Fibroblast of lung (primary cell): ENCODE results near the gene PPIP5K2. TPM values are rescaled to one million over a fixed set of nuclear protein-coding genes. Genes with fewer than 3 reads are reported as not detected.

ENCODE experiments used
- DNase-seq, 2 donors: peaks; one replicate each; pipeline versions ENCODE4 v3.0.0 to v3.0.0-alpha.2; 2010; ENCODE audit warnings: low read depth in 2 of 2
- H2AFZ ChIP-seq: 2 replicates; pipeline ENCODE4 v1.5.1; 2012; ENCODE audit warnings: low read length, control low read depth, inconsistent platforms
- H3K27ac ChIP-seq: 2 replicates; pipeline ENCODE4 v1.5.1; 2011; ENCODE audit warnings: low read length, control low read depth; ENCODE audit not compliant: insufficient read depth
- H3K27me3 ChIP-seq: 2 replicates; pipeline ENCODE4 v1.5.1; 2011; ENCODE audit warnings: mild to moderate bottlenecking, low read length; ENCODE audit not compliant: control insufficient read depth, insufficient read depth
- H3K36me3 ChIP-seq: 2 replicates; pipeline ENCODE4 v1.5.1; 2011; ENCODE audit warnings: low read length; ENCODE audit not compliant: control insufficient read depth, insufficient read depth
- H3K4me1 ChIP-seq: 2 replicates; pipeline ENCODE4 v1.5.1; 2011; ENCODE audit warnings: low read length; ENCODE audit not compliant: control insufficient read depth, insufficient read depth; ENCODE audit errors: extremely low read depth
- H3K4me2 ChIP-seq: 2 replicates; pipeline ENCODE4 v1.5.1; 2011; ENCODE audit warnings: low read length, control low read depth; ENCODE audit not compliant: insufficient read depth; ENCODE audit errors: extremely low read depth
- H3K4me3 ChIP-seq, 4 experiments: fragments of 200-600 bp in 1 of 4; sonication (generic) in 1 of 4; replicated peaks in 1 of 4; 2 replicates each; pipeline ENCODE4 v1.5.1; 2011 to 2016; ENCODE audit warnings: low read length in 4 of 4, low read depth in 3 of 4, mild to moderate bottlenecking in 3 of 4, control low read depth in 2 of 4, inconsistent platforms in 1 of 4, mixed read lengths in 1 of 4; ENCODE audit not compliant: insufficient read depth in 1 of 4; ENCODE audit errors: control extremely low read depth in 1 of 4
- H3K79me2 ChIP-seq: 2 replicates; pipeline ENCODE4 v1.5.1; 2012; ENCODE audit warnings: mild to moderate bottlenecking, low read length, inconsistent platforms; ENCODE audit not compliant: control insufficient read depth, insufficient read depth
- H3K9ac ChIP-seq: 2 replicates; pipeline ENCODE4 v1.5.1; 2011; ENCODE audit warnings: mild to moderate bottlenecking, low read length, control low read depth; ENCODE audit not compliant: insufficient read depth
- H3K9me3 ChIP-seq: 2 replicates; pipeline ENCODE4 v1.5.1; 2012; ENCODE audit warnings: low read depth, low read length; ENCODE audit not compliant: control insufficient read depth, insufficient read depth
- H4K20me1 ChIP-seq: 2 replicates; pipeline ENCODE4 v1.5.1; 2011; ENCODE audit warnings: low read length; ENCODE audit not compliant: control insufficient read depth, insufficient read depth; ENCODE audit errors: extremely low read depth
- CTCF ChIP-seq, 2 donors: IDR thresholded peaks in 1 of 2; conservative IDR thresholded peaks in 1 of 2; 1 replicate in 1 of 2; 2 replicates in 1 of 2; pipeline ENCODE4 v1.5.1; 2011 to 2012; ENCODE audit warnings: low read length in 2 of 2, control low read depth in 1 of 2, inconsistent platforms in 1 of 2, low read depth in 1 of 2, mild to moderate bottlenecking in 1 of 2
- EZH2 ChIP-seq: IDR thresholded peaks from 2 replicates; pipeline ENCODE4 v1.5.1; 2012; ENCODE audit warnings: low read length, control low read depth, mild to moderate bottlenecking; ENCODE audit errors: missing control alignments
- polyA plus RNA-seq, 2 donors: library from polyadenylated mRNA; depleted of rRNA in 1 of 2; stranded (reverse) in 1 of 2; unstranded in 1 of 2; fragments of >200 nt; gene quantifications; 2 replicates each; pipeline ENCODE4 v1.2.1, GENCODE V29; 2011 to 2012; ENCODE audit warnings: missing spikeins in 1 of 2
- total RNA-seq: library from RNA; depleted of rRNA; stranded (reverse); fragments of >200 nt; gene quantifications from 2 replicates; pipeline ENCODE4 v1.2.1, GENCODE V29; 2014

Gene PPIP5K2
- total and polyA plus RNA-seq, 2 donors (not counting 1 experiment from before 2014, with no cell fraction given) = 42.1 to 49.3 TPM

GRCh38 chr5:103247118-103247517 is 127.0 kb downstream of the PPIP5K2 start:
- Histone ChIP-seq H3K4me1 (no peaks in the 10 kb centered on the region), H3K79me2 (no peaks in the 10 kb centered on the region), H2AFZ (no peak overlapping the region), H3K36me3 (no peaks in the 10 kb centered on the region), H3K9me3 (no peaks in the 10 kb centered on the region), H3K9ac (no peak overlapping the region), H3K4me2 (no peak overlapping the region), H3K27me3 (peaks cover 2% of the 10 kb centered on the region), H3K4me3 (no peak overlapping the region), H4K20me1 (no peaks in the 10 kb centered on the region), H3K27ac (no peak overlapping the region)
- DNase-seq = no peak
- TF ChIP-seq EZH2 (no peak), CTCF (conservative IDR thresholded peaks at IDR 0.05 in 1 of 2, IDR thresholded peaks at IDR 0.05 in 1 of 2; ENCODE audit: low read depth in 1 of 2, low read length in 2 of 2) (no peak)

GRCh38 chr5:103249068-103249467 is 129.0 kb downstream of the PPIP5K2 start:
- Histone ChIP-seq H3K4me2 (no peak overlapping the region), H3K36me3 (no peaks in the 10 kb centered on the region), H3K4me1 (no peaks in the 10 kb centered on the region), H3K27me3 (peaks cover 2% of the 10 kb centered on the region), H3K79me2 (no peaks in the 10 kb centered on the region), H3K4me3 (no peak overlapping the region), H3K9ac (no peak overlapping the region), H2AFZ (no peak overlapping the region), H3K9me3 (no peaks in the 10 kb centered on the region), H3K27ac (no peak overlapping the region), H4K20me1 (no peaks in the 10 kb centered on the region)
- no peak for DNase-seq
- TF ChIP-seq EZH2 = no peak
- TF ChIP-seq CTCF (conservative IDR thresholded peaks at IDR 0.05 in 1 of 2, IDR thresholded peaks at IDR 0.05 in 1 of 2; ENCODE audit: low read depth in 1 of 2, low read length in 2 of 2) = no peak

GRCh38 chr5:103254921-103255320 is 134.8 kb downstream of the PPIP5K2 start:
- no peaks in the 10 kb centered on the region for H3K4me1 ChIP-seq
- no peak overlapping the region for H3K27ac ChIP-seq
- no peak for TF ChIP-seq CTCF (conservative IDR thresholded peaks at IDR 0.05 in 1 of 2, IDR thresholded peaks at IDR 0.05 in 1 of 2; ENCODE audit: low read depth in 1 of 2, low read length in 2 of 2)
- no peak overlapping the region for H3K9ac ChIP-seq
- H3K4me2 ChIP-seq = no peak overlapping the region
- H3K4me3 ChIP-seq = no peak overlapping the region
- H3K9me3 ChIP-seq = no peaks in the 10 kb centered on the region
- peaks cover 9% of the 10 kb centered on the region for H3K79me2 ChIP-seq
- H4K20me1 ChIP-seq = no peaks in the 10 kb centered on the region
- no peaks in the 10 kb centered on the region for H3K27me3 ChIP-seq
- no peaks in the 10 kb centered on the region for H3K36me3 ChIP-seq
- no peak overlapping the region for H2AFZ ChIP-seq
- DNase-seq = no peak
